Myocyte (in vitro differentiated cells): ENCODE results near the gene ADAMTS16. TPM values are rescaled to one million over a fixed set of nuclear protein-coding genes. Genes with fewer than 3 reads are reported as not detected.
A peak's percentile ranks its signal among the peaks of the same experiment; 100 is the strongest.
"Not testable (repeated sequence)": the region's sequence is repeated elsewhere in the genome, so short reads cannot be mapped to it uniquely, and the experiment has no call there.

ENCODE experiments used
- DNase-seq: peaks from one replicate; pipeline ENCODE4 v3.0.0-alpha.2; 2012; ENCODE audit warnings: low read depth
- polyA plus RNA-seq: library from polyadenylated mRNA; unstranded; fragments of >200 nt; gene quantifications from one replicate; pipeline ENCODE4 v1.2.1, GENCODE V29; 2012; ENCODE audit warnings: missing spikeins
- total RNA-seq: library from RNA; depleted of rRNA; stranded (reverse); fragments of >200 nt; gene quantifications from 2 replicates; pipeline ENCODE4 v1.2.3, GENCODE V29; 2014

The ADAMTS16 gene, protein sequence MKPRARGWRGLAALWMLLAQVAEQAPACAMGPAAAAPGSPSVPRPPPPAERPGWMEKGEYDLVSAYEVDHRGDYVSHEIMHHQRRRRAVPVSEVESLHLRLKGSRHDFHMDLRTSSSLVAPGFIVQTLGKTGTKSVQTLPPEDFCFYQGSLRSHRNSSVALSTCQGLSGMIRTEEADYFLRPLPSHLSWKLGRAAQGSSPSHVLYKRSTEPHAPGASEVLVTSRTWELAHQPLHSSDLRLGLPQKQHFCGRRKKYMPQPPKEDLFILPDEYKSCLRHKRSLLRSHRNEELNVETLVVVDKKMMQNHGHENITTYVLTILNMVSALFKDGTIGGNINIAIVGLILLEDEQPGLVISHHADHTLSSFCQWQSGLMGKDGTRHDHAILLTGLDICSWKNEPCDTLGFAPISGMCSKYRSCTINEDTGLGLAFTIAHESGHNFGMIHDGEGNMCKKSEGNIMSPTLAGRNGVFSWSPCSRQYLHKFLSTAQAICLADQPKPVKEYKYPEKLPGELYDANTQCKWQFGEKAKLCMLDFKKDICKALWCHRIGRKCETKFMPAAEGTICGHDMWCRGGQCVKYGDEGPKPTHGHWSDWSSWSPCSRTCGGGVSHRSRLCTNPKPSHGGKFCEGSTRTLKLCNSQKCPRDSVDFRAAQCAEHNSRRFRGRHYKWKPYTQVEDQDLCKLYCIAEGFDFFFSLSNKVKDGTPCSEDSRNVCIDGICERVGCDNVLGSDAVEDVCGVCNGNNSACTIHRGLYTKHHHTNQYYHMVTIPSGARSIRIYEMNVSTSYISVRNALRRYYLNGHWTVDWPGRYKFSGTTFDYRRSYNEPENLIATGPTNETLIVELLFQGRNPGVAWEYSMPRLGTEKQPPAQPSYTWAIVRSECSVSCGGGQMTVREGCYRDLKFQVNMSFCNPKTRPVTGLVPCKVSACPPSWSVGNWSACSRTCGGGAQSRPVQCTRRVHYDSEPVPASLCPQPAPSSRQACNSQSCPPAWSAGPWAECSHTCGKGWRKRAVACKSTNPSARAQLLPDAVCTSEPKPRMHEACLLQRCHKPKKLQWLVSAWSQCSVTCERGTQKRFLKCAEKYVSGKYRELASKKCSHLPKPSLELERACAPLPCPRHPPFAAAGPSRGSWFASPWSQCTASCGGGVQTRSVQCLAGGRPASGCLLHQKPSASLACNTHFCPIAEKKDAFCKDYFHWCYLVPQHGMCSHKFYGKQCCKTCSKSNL
- total RNA-seq, result 0.75 and 1.7 TPM in 2 replicates
- polyA plus RNA-seq, result 3.8 TPM

DNA sequence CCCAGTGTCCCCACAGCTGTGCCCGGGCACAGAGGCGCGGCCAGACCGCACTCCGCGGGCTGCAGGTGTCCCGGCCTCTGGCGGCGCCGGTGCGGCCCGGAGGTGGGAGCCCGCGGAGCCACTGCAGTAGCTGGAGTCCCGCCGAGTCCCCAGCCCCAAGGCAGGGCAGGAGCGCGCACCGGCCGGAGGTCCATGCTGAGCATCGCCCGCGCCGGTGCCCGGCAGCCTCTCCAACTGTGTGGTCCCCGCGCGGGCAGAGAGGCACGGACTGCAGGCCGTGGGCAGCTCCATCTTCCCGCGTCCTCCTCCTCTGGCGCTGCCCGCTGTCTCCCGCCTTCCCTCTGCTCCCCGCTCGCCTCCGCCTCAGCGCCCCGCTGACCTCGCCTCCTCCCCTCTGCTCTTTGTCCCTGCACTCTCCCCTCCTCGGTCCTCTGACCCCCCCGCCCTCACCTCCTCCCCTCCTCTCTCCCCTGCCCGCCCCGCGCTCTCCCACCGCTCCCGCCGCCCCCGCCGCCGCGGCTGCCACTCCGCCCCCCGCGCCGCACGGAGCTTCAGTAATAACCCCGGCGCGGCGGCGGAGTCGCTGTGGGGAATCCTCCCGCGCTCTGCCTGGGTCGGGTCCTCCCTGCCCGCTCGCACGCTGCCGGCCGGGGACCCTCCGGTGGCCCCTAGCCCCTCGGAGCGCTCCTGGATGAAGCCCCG is at the start of gene ADAMTS16:
Gene ADAMTS16 (plus strand): TSS at position 554 of the 702 bp plus-strand sequence. CDS start 138 bp downstream, at position 692.
- no peak for DNase-seq

- DNase-seq, result no peak
Observed at GRCh38 chr5:5092149-5092548, 48.0 kb upstream of the ADAMTS16 start.

GRCh38 chr5:5100635-5101034 is 39.5 kb upstream of the ADAMTS16 start:
- DNase-seq, result no peak

DNA sequence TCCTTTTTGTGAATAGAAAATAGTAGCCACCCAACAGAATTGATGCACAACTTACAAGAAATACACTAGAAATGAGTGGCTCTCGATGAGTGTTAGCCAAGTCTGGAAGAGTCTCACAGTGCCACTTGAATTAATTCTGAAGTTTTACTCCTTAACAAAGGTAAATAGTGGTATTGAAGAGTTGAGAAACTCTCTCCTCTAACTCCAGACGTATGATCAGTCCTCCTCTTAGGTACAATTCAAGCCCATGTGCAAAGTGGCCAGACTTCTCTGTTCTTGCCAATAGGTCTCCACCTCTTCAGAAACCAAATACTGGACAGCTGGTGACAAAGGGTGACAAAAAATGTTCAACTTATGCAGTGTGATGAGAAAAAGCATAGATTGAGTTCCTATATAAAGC is 38.5 kb upstream of the ADAMTS16 start:
- no peak for DNase-seq

DNA sequence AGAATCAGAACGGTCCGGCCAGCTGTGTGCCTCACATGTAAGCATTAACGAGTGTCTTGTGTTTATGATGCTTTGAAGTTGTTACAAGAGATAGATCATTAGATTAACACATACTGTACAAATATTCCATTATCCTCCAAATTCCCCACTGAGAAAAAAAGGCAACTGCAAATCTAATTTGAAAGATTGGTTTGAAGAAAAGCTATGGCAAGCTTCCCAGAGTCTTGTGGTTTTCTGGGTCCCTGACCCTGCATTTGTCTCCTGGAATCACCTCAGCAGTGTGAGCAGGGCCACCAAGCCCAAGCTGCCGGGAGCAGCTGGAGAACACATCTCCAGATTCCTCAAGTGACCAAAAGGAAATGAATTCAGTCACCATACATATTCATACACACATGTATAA is 36.9 kb upstream of the ADAMTS16 start:
- DNase-seq, result peak; percentile 49

- no peak for DNase-seq
Observed at GRCh38 chr5:5104550-5104949, 35.6 kb upstream of the ADAMTS16 start.

GRCh38 chr5:5105531-5105930 is 34.6 kb upstream of the ADAMTS16 start:
- DNase-seq, result no peak

DNA sequence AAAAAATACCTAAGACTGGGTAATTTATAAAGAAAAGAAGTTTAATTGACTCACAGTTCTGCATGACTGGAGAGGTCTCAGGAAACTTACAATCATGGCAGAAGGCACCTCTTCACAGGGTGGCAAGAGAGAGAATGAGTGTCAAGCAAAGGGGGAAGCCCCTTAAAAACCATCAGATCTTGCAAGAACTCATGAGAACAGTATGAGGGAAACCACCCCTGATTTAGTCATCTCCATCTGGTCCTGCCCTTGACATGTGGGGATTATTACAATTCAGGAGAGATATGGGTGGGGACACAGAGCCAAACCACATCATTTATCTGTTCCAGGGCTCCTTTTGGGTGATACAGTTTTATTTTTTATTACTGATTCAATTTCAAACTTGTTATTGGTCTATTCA is 23.2 kb upstream of the ADAMTS16 start:
- no peak for DNase-seq

GRCh38 chr5:5122776-5123175 is 17.4 kb upstream of the ADAMTS16 start:
- no peak for DNase-seq

- no peak for DNase-seq
Observed at GRCh38 chr5:5124231-5124630, 15.9 kb upstream of the ADAMTS16 start.

- DNase-seq, result peak; percentile 54
Observed at GRCh38 chr5:5126444-5126843, 13.7 kb upstream of the ADAMTS16 start.

DNA sequence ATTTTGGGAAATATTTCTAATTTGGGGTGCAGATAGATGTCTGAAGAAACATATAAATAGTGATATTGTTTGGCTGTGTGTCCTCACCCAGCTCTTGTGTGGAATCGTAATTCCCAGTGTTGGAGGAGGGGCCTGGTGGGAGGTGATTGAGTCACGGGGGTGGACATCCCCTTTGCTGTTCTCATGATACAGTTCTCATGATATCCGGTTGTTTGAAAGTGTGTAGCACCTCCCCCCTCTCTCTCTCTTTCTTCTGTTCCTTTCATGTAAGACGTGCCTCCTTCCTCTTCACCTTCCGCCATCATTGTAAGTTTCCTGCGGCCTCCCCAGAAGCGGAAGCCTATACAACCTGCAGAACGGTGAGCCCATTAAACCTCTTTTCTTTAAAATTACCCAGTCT is 11.4 kb upstream of the ADAMTS16 start:
- DNase-seq, result no peak

DNA sequence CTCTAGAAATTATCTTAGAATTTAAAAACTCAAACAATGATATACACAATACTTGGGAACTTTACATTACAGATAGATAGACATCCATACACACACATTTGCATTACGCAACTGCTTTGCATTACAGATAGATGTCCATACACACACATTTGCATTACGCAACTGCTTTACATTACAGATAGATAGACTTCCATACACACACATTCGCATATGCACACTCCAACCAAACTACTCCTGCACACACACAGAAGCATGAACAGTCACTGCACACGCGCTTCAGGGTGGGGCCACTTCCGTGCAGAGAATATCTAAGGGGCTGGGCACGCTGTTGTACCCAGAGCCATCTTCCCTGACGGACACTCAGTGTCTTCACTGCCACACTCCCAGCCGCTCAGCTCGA is 7.9 kb upstream of the ADAMTS16 start:
- DNase-seq, result no peak

GRCh38 chr5:5132693-5133295 is 7.3 kb upstream of the ADAMTS16 start:
- no peak for DNase-seq

DNA sequence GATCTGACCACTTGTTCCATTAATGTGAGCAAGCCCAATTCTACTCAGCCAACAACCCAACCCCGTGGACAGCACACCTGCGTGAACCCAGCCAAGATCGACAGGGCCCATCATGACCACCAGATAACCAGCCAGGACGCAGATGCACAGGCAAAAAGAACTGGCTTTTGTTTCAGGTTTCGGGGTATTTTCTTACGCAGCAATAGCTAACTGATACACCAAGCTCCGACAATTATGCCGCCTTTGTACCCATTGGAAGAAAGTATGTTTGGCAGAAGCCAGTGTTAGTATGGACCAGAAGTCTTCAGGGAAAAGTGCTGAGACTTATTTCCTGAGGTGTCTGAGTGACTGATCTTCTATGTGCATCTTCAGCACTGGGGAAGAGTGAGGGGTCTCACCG is 6.0 kb upstream of the ADAMTS16 start:
- no peak for DNase-seq

- no peak for DNase-seq
Observed at GRCh38 chr5:5135957-5136676, 4.0 kb upstream of the ADAMTS16 start.

DNA sequence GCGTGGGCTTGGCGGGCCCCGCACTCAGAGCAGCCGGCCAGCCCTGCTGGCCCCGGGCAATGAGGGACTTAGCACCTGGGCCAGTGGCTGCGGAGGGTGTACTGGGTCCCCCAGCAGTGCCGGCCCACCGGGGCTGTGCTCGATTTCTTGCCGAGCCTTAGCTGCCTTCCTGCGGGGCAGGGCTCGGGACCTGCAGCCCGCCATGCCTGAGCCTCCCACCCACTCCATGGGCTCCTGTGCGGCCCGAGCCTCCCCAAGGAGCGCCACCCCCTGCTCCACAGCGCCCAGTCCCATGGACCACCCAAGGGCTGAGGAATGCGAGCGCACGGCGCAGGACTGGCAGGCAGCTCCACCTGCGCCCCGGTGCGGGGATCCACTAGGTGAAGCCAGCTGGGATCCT is 2.3 kb upstream of the ADAMTS16 start:
- not testable (repeated sequence) for DNase-seq

- no peak for DNase-seq
Observed at GRCh38 chr5:5139336-5139776, 774 bp upstream of the ADAMTS16 start.

DNA sequence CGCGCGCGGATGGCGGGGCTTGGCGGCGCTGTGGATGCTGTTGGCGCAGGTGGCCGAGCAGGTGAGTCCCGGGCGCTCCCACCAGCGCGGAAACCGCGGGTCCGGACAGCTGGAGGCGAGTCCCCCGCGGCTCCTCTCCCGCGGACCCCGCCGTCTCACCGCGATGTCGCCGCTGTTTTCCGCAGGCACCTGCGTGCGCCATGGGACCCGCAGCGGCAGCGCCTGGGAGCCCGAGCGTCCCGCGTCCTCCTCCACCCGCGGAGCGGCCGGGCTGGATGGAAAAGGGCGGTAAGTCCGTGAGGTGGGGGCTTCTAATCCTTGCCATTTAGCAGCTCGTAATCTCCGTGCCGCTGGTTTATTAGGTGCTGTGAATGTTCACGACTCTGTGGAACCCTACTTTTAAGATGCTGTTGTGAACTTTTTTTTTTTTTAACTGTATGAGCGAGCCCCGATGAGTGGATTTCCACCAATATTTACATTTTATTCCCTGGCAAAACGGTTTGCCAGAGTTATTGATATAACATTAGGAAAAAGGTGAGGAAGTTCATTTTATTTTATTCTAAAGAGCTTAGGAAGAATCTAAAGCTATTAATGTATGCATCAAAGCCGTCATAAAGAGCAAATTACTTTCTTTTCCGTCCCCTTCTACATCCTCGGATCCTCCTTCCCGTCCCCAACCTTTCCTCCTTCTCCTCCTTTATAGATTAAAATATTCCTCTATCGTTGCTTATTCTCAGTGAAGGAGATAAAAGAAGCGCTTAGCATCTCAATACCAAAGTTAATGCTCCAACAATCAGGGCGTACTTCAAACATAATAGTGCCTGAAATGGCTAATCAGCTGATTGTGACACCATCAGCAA is 579 bp downstream of the ADAMTS16 start:
- no peak for DNase-seq
